22Rv1 (cell line): Measurements from ENCODE around the gene THOP1.

Source experiments
- H3K27ac ChIP-seq: fragments of 450-650 bp; 2 replicates; pipeline ENCODE4 v1.5.1; 2017
- CTCF ChIP-seq: fragments of 450-650 bp; IDR thresholded peaks from 2 replicates; pipeline ENCODE4 v1.5.1; 2017; ENCODE audit warnings: mild to moderate bottlenecking
- ZFX ChIP-seq: fragments of 450-650 bp; IDR thresholded peaks from 2 replicates; pipeline ENCODE4 v1.6.1; 2017; ENCODE audit warnings: antibody characterized with exemption, borderline replicate concordance

THOP1 gene

GRCh38 chr19:2750808-2751437, 34.4 kb upstream of the THOP1 start:
- H3K27ac ChIP-seq, result no peak overlapping the region
- no peak for TF ChIP-seq ZFX
- no peak for TF ChIP-seq CTCF

GRCh38 chr19:2751438-2751830, 33.9 kb upstream of the THOP1 start:
- H3K27ac ChIP-seq, result no peak overlapping the region
- TF ChIP-seq CTCF (no peak), ZFX (no peak)

- no peak overlapping the region for H3K27ac ChIP-seq
- TF ChIP-seq ZFX, result no peak
- no peak for TF ChIP-seq CTCF
Observed at GRCh38 chr19:2754659-2755447, 30.4 kb upstream of the THOP1 start.

GRCh38 chr19:2755448-2755705, 29.9 kb upstream of the THOP1 start:
- TF ChIP-seq ZFX, result no peak
- H3K27ac ChIP-seq, result no peak overlapping the region

- no peak for TF ChIP-seq CTCF
- H3K27ac ChIP-seq, result no peak overlapping the region
Observed at GRCh38 chr19:2755811-2756210, 29.5 kb upstream of the THOP1 start.

- no peak overlapping the region for H3K27ac ChIP-seq
- TF ChIP-seq ZFX (no peak), CTCF (no peak)
Observed at GRCh38 chr19:2756477-2756876, 28.8 kb upstream of the THOP1 start.

GRCh38 chr19:2756921-2757881, 28.1 kb upstream of the THOP1 start:
- H3K27ac ChIP-seq, result no peak overlapping the region
- TF ChIP-seq CTCF (no peak), ZFX (no peak)
